K562 (cell line): ENCODE measurements around the gene RHAG. TPM values are rescaled to one million over a fixed set of nuclear protein-coding genes. Genes with fewer than 3 reads are reported as not detected.

Source experiments
- ARNT ChIP-seq, 2 experiments: fragments of 450-650 bp; IDR thresholded peaks; 2 replicates each; pipeline ENCODE4 v1.6.1; 2016; ENCODE audit warnings: mild to moderate bottlenecking in 1 of 2
- BRD4 ChIP-seq: fragments of 200-600 bp; sonication (generic); IDR thresholded peaks from 2 replicates; pipeline ENCODE4 v1.6.1; 2017; ENCODE audit warnings: inconsistent platforms
- EP400 ChIP-seq: fragments of 450-650 bp; IDR thresholded peaks from 2 replicates; pipeline ENCODE4 v1.6.1; 2017; ENCODE audit warnings: antibody characterized with exemption, mild to moderate bottlenecking, moderate library complexity
- KAT8 ChIP-seq: fragments of 450-650 bp; IDR thresholded peaks from 2 replicates; pipeline ENCODE4 v1.6.1; 2016; ENCODE audit warnings: low read depth, mild to moderate bottlenecking
- MECOM ChIP-seq: fragments of 250-450 bp; sonication (Bioruptor Pico); IDR thresholded peaks from 2 replicates; pipeline ENCODE4 v1.8.0; 2022; ENCODE audit warnings: inconsistent platforms
- RAD51 ChIP-seq: fragments of 450-650 bp; IDR thresholded peaks from 2 replicates; pipeline ENCODE4 v1.7.1; 2016; ENCODE audit warnings: low read depth, mild to moderate bottlenecking, borderline replicate concordance
- ZNF121 ChIP-seq: sonication (generic); formaldehyde crosslinking; conservative IDR thresholded peaks from 2 replicates; pipeline ENCODE4 v1.8.0; 2022; ENCODE audit warnings: missing genetic modification reagents
- polyA plus RNA-seq, 8 experiments: library from polyadenylated mRNA; depleted of rRNA in 4 of 8; stranded (reverse) in 5 of 8; unstranded in 3 of 8; fragments of >200 nt; fragmentation: Nextera tagmentation in 2 of 8; fragmentation: Illumina TruSeq in 1 of 8; extraction: Ambion mirVana in 2 of 8; extraction: Trizol in 1 of 8; gene quantifications; 2 replicates each; pipeline versions ENCODE4 v1.2.1 to v1.2.3, GENCODE V29; 2011 to 2014; ENCODE audit warnings: inconsistent platforms in 1 of 8, missing spikeins in 1 of 8
- total RNA-seq, 7 experiments: library from RNA; depleted of rRNA in 6 of 7; stranded (reverse); fragments of >200 nt in 6 of 7; fragmentation: Illumina TruSeq in 2 of 7; extraction: Trizol in 2 of 7; gene quantifications; 2 replicates each; pipeline versions ENCODE4 v1.2.1 to v1.2.3, GENCODE V29; 2011 to 2021; ENCODE audit warnings: low replicate concordance in 1 of 7
- TF ChIP-seq, protein P1 (sequence below), 2 experiments: fragments of 450-650 bp; IDR thresholded peaks; 2 replicates each; pipeline ENCODE4 v1.6.1; 2016
- TF ChIP-seq, protein P2 (sequence below), 2 experiments: fragments of 450-650 bp in 1 of 2; sonication (generic) in 1 of 2; formaldehyde crosslinking in 1 of 2; IDR thresholded peaks; 2 replicates each; pipeline versions ENCODE4 v1.7.1 to v1.9.0; 2016 to 2022; ENCODE audit warnings: inconsistent platforms in 1 of 2, mild to moderate bottlenecking in 1 of 2, missing genetic modification reagents in 1 of 2
- TF ChIP-seq, protein P3 (sequence below): fragments of 450-650 bp; formaldehyde crosslinking; IDR thresholded peaks from 2 replicates; pipeline ENCODE4 v1.4.0; 2022; ENCODE audit warnings: mild to moderate bottlenecking, moderate library complexity
- TF ChIP-seq, protein P4 (sequence below): sonication (generic); formaldehyde crosslinking; IDR thresholded peaks from 2 replicates; pipeline ENCODE4 v1.8.0; 2023; ENCODE audit warnings: mild to moderate bottlenecking, missing genetic modification reagents

The RHAG gene
- total and polyA plus RNA-seq, 9 of the 15 experiments (the other 6 are each of a cell fraction or from before 2014, with no cell fraction given) = 290 to 1,202 (median 505) TPM

DNA sequence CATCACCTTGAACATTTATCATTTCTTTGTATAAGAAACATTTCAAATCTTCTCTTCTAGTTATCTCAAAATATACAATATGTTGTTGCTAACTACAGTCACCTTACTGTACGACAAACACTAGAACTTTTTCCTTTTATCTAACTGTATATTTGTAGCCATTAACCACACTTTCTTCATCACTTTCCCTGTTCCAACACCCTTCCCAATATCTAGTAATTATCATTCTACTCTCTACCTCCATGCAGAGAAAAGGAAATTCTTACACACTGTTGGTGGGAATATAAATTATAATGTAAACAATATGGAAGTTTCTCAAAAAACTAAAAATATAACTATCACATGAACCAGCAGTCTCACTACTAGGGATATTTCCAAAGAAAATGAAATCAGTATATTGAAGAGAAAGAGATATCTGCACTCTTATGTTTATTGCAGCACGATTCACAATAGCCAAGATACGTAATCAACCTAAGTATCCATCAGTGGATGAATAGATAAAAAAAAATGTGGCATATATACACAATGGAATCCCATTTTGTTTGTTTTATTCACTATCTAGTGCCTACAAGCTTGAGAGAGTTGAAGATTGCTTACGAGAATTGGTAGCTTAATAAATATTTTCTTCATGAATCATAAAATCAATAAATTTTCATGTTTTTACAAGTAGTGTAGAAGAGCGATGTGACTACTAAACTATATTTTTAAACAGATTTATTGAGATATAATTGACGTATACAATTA, 2.4 kb downstream of the RHAG start (continued):
- no peak for TF ChIP-seq MECOM (CRISPR knock-in tag)
- peak; percentile 22; the same call in 1 of the 2 replicates for TF ChIP-seq EP400
- TF ChIP-seq, protein P1, sequence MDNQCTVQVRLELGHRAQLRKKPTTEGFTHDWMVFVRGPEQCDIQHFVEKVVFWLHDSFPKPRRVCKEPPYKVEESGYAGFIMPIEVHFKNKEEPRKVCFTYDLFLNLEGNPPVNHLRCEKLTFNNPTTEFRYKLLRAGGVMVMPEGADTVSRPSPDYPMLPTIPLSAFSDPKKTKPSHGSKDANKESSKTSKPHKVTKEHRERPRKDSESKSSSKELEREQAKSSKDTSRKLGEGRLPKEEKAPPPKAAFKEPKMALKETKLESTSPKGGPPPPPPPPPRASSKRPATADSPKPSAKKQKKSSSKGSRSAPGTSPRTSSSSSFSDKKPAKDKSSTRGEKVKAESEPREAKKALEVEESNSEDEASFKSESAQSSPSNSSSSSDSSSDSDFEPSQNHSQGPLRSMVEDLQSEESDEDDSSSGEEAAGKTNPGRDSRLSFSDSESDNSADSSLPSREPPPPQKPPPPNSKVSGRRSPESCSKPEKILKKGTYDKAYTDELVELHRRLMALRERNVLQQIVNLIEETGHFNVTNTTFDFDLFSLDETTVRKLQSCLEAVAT (IDR thresholded peaks at IDR 0.05) = peak; percentile 76 to 80; a peak in 3 of 4 replicates
- TF ChIP-seq RAD51 = 0 out of 2 replicates have a peak, but pooled peaks have one; percentile 5
- TF ChIP-seq BRD4 = no peak
- TF ChIP-seq ZNF121 = no peak
- TF ChIP-seq, protein P2, sequence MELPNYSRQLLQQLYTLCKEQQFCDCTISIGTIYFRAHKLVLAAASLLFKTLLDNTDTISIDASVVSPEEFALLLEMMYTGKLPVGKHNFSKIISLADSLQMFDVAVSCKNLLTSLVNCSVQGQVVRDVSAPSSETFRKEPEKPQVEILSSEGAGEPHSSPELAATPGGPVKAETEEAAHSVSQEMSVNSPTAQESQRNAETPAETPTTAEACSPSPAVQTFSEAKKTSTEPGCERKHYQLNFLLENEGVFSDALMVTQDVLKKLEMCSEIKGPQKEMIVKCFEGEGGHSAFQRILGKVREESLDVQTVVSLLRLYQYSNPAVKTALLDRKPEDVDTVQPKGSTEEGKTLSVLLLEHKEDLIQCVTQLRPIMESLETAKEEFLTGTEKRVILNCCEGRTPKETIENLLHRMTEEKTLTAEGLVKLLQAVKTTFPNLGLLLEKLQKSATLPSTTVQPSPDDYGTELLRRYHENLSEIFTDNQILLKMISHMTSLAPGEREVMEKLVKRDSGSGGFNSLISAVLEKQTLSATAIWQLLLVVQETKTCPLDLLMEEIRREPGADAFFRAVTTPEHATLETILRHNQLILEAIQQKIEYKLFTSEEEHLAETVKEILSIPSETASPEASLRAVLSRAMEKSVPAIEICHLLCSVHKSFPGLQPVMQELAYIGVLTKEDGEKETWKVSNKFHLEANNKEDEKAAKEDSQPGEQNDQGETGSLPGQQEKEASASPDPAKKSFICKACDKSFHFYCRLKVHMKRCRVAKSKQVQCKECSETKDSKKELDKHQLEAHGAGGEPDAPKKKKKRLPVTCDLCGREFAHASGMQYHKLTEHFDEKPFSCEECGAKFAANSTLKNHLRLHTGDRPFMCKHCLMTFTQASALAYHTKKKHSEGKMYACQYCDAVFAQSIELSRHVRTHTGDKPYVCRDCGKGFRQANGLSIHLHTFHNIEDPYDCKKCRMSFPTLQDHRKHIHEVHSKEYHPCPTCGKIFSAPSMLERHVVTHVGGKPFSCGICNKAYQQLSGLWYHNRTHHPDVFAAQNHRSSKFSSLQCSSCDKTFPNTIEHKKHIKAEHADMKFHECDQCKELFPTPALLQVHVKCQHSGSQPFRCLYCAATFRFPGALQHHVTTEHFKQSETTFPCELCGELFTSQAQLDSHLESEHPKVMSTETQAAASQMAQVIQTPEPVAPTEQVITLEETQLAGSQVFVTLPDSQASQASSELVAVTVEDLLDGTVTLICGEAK (IDR thresholded peaks at IDR 0.05) = 0 out of 2 replicates have a peak, but pooled peaks have one; percentile 31
- TF ChIP-seq, protein P2 (CRISPR knock-in tag; IDR thresholded peaks at IDR 0.05) = no peak
- TF ChIP-seq KAT8 = no peak
- TF ChIP-seq ARNT (IDR thresholded peaks at IDR 0.05) = 0 out of 4 replicates have a peak, but pooled peaks of 1 of the 2 experiments have one; percentile 22
- TF ChIP-seq, protein P3, sequence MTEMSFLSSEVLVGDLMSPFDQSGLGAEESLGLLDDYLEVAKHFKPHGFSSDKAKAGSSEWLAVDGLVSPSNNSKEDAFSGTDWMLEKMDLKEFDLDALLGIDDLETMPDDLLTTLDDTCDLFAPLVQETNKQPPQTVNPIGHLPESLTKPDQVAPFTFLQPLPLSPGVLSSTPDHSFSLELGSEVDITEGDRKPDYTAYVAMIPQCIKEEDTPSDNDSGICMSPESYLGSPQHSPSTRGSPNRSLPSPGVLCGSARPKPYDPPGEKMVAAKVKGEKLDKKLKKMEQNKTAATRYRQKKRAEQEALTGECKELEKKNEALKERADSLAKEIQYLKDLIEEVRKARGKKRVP (CRISPR knock-in tag) = no peak
- TF ChIP-seq, protein P4, sequence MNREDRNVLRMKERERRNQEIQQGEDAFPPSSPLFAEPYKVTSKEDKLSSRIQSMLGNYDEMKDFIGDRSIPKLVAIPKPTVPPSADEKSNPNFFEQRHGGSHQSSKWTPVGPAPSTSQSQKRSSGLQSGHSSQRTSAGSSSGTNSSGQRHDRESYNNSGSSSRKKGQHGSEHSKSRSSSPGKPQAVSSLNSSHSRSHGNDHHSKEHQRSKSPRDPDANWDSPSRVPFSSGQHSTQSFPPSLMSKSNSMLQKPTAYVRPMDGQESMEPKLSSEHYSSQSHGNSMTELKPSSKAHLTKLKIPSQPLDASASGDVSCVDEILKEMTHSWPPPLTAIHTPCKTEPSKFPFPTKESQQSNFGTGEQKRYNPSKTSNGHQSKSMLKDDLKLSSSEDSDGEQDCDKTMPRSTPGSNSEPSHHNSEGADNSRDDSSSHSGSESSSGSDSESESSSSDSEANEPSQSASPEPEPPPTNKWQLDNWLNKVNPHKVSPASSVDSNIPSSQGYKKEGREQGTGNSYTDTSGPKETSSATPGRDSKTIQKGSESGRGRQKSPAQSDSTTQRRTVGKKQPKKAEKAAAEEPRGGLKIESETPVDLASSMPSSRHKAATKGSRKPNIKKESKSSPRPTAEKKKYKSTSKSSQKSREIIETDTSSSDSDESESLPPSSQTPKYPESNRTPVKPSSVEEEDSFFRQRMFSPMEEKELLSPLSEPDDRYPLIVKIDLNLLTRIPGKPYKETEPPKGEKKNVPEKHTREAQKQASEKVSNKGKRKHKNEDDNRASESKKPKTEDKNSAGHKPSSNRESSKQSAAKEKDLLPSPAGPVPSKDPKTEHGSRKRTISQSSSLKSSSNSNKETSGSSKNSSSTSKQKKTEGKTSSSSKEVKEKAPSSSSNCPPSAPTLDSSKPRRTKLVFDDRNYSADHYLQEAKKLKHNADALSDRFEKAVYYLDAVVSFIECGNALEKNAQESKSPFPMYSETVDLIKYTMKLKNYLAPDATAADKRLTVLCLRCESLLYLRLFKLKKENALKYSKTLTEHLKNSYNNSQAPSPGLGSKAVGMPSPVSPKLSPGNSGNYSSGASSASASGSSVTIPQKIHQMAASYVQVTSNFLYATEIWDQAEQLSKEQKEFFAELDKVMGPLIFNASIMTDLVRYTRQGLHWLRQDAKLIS (CRISPR knock-in tag) = peak; percentile 68
